Endothelial cell of umbilical vein (primary cell): ENCODE results near the gene SFMBT2.

Experiments used
- GATA2 ChIP-seq: IDR thresholded peaks from 2 replicates; pipeline ENCODE4 v1.7.0; 2011; ENCODE audit warnings: low read depth, mild to moderate bottlenecking, moderate library complexity, mixed read lengths, low read length; ENCODE audit not compliant: insufficient read length, insufficient read depth
- JUN ChIP-seq: IDR thresholded peaks from 2 replicates; pipeline ENCODE4 v1.6.1; 2011; ENCODE audit warnings: borderline replicate concordance, low read depth; ENCODE audit not compliant: insufficient read length, insufficient read depth
- MAX ChIP-seq: IDR thresholded peaks from 2 replicates; pipeline ENCODE4 v1.6.1; 2011; ENCODE audit not compliant: insufficient read depth, insufficient read length
- POLR2A ChIP-seq: IDR thresholded peaks from 2 replicates; pipeline ENCODE4 v1.6.1; 2012; ENCODE audit warnings: low read depth, mild to moderate bottlenecking, control low read depth, low read length
- POLR2AphosphoS5 ChIP-seq: IDR thresholded peaks from 2 replicates; pipeline ENCODE4 v1.6.1; 2012; ENCODE audit warnings: low read depth, mild to moderate bottlenecking, control low read depth, low read length, moderate library complexity; ENCODE audit not compliant: insufficient read depth
- TF ChIP-seq, protein P1 (sequence below), 2 donors: IDR thresholded peaks; 1 replicate in 1 of 2; 2 replicates in 1 of 2; pipeline ENCODE4 v1.5.1; 2011; ENCODE audit warnings: low read length in 2 of 2, mild to moderate bottlenecking in 2 of 2, moderate library complexity in 2 of 2, control low read depth in 1 of 2, inconsistent platforms in 1 of 2, low read depth in 1 of 2; ENCODE audit not compliant: insufficient read depth in 1 of 2; ENCODE audit errors: extremely low read depth in 1 of 2

- TF ChIP-seq, protein P1, sequence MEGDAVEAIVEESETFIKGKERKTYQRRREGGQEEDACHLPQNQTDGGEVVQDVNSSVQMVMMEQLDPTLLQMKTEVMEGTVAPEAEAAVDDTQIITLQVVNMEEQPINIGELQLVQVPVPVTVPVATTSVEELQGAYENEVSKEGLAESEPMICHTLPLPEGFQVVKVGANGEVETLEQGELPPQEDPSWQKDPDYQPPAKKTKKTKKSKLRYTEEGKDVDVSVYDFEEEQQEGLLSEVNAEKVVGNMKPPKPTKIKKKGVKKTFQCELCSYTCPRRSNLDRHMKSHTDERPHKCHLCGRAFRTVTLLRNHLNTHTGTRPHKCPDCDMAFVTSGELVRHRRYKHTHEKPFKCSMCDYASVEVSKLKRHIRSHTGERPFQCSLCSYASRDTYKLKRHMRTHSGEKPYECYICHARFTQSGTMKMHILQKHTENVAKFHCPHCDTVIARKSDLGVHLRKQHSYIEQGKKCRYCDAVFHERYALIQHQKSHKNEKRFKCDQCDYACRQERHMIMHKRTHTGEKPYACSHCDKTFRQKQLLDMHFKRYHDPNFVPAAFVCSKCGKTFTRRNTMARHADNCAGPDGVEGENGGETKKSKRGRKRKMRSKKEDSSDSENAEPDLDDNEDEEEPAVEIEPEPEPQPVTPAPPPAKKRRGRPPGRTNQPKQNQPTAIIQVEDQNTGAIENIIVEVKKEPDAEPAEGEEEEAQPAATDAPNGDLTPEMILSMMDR (IDR thresholded peaks at IDR 0.05; ENCODE audit: extremely low read depth in 1 of 2, insufficient read depth in 1 of 2, low read depth in 1 of 2, low read length in 2 of 2) = no peak
- no peak for TF ChIP-seq MAX
- TF ChIP-seq POLR2A = no peak
- no peak for TF ChIP-seq POLR2AphosphoS5
- TF ChIP-seq JUN = no peak
- no peak for TF ChIP-seq GATA2
Measured at GRCh38 chr10:7434378-7434777, 23.5 kb upstream of the SFMBT2 start.
